Measurements from ENCODE around the gene CASP1.

DNA sequence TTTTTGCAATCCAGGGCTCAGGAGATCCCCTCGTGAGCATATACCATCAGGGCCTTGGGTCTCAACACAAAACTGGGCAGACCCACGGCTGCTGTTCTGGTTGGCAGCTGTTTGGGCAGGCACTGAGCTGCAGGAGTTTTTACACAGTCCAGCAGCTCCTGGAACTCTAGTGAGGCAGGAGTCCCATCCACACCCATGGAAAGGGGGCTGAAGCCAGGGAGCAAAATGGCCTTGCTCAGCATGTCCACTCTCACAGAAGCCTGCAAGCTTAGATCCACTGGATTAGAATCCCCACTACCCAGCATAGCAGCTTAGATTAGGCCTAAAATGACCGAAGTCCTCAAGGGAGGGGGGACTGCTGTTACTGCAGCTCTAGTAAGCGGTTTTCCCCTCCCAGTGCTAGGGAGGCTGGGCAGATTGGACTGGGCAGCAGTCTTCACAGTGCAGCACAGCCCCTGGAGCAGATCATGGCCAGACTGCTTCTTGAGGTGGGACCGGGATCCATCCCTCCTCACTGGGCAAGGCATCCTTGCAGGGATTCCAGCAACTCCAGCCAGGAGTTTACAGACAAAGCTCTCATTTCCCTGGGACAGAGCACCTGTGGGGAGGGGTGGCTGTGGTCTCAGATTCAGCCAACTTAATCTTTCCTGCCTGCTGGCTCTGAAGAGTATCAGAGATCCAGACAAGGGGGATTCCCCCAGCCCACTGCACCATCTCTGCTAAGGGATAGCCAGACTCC is 46.6 kb upstream of the CASP1 start:
- TF ChIP-seq, protein P1, sequence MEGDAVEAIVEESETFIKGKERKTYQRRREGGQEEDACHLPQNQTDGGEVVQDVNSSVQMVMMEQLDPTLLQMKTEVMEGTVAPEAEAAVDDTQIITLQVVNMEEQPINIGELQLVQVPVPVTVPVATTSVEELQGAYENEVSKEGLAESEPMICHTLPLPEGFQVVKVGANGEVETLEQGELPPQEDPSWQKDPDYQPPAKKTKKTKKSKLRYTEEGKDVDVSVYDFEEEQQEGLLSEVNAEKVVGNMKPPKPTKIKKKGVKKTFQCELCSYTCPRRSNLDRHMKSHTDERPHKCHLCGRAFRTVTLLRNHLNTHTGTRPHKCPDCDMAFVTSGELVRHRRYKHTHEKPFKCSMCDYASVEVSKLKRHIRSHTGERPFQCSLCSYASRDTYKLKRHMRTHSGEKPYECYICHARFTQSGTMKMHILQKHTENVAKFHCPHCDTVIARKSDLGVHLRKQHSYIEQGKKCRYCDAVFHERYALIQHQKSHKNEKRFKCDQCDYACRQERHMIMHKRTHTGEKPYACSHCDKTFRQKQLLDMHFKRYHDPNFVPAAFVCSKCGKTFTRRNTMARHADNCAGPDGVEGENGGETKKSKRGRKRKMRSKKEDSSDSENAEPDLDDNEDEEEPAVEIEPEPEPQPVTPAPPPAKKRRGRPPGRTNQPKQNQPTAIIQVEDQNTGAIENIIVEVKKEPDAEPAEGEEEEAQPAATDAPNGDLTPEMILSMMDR (IDR thresholded peaks at IDR 0.05; ENCODE audit: low read length), result no peak
- no peak for TF ChIP-seq EZH2phosphoT487 (IDR thresholded peaks at IDR 0.05; ENCODE audit: low read length)
- TF ChIP-seq EZH2 (optimal IDR thresholded peaks at IDR 0.05; ENCODE audit: low read depth, low read length), result no peak
